ENCODE results near the gene CDKL5. TPM values are rescaled to one million over a fixed set of nuclear protein-coding genes. Genes with fewer than 3 reads are reported as not detected.

The CDKL5 gene
- total RNA-seq, 6 experiments from 2014 or later = 5.6 to 5.9 (median 5.8) TPM

DNA sequence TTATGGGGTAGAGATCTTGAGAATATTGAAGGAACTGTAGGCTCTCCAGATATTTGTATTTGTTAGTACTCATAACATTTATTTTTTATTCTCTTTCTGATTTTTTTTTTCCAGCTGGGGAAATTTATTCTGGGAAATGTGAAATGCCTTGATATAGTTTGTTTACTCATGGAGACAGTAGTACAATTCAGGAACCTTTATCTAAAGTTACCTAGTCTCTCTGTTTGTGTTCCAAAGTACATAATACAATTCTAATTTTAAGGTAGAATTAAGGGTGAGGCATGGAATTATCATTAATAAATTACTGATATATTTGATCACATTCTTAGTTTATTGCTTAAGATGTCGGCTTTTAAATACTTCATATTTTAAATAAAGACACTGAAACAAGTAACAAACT, 132.5 kb downstream of the CDKL5 start:
- H3K27me3 Mint-ChIP-seq (ENCODE audit: insufficient read depth) = no peaks in the 10 kb centered on the region; the same call in 1 of the 2 replicates
- H3K4me1 Mint-ChIP-seq (ENCODE audit: low read depth) = peaks cover 7% of the 10 kb centered on the region; the same call in 1 of the 2 replicates
- H3K27ac Mint-ChIP-seq = no peak overlapping the region
- H3K9me3 Mint-ChIP-seq = no peaks in the 10 kb centered on the region
- H3K4me3 Mint-ChIP-seq = no peak overlapping the region
- H3K36me3 Mint-ChIP-seq (ENCODE audit: low read depth) = no peaks in the 10 kb centered on the region
- DNase-seq = no peak
- TF ChIP-seq, protein P1, sequence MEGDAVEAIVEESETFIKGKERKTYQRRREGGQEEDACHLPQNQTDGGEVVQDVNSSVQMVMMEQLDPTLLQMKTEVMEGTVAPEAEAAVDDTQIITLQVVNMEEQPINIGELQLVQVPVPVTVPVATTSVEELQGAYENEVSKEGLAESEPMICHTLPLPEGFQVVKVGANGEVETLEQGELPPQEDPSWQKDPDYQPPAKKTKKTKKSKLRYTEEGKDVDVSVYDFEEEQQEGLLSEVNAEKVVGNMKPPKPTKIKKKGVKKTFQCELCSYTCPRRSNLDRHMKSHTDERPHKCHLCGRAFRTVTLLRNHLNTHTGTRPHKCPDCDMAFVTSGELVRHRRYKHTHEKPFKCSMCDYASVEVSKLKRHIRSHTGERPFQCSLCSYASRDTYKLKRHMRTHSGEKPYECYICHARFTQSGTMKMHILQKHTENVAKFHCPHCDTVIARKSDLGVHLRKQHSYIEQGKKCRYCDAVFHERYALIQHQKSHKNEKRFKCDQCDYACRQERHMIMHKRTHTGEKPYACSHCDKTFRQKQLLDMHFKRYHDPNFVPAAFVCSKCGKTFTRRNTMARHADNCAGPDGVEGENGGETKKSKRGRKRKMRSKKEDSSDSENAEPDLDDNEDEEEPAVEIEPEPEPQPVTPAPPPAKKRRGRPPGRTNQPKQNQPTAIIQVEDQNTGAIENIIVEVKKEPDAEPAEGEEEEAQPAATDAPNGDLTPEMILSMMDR (IDR thresholded peaks at IDR 0.05) = no peak

DNA sequence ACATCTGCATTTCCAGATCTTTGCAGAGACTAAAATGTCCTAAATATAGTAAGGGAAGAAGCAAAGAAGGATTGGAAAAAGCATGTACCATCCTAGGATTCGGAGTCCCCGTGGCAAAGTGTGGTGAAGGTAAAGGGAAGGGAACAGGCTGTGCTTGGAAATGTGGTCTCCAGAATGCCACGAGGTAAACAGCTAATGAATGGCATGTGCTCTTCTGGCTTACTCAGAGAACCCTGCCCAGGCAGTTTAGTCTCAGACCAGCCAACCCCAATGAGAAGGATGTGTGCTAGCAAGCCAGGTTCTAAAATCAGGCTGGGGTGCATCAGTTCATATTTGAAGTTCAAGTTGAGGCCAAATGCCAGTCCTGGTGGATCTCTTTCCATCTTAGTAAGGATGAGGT, 133.4 kb downstream of the CDKL5 start:
- Mint-ChIP-seq H3K4me1 (ENCODE audit: low read depth) (peaks cover 7% of the 10 kb centered on the region; the same call in 1 of the 2 replicates), H3K9me3 (no peaks in the 10 kb centered on the region), H3K36me3 (ENCODE audit: low read depth) (no peaks in the 10 kb centered on the region), H3K27me3 (ENCODE audit: insufficient read depth) (no peaks in the 10 kb centered on the region), H3K4me3 (no peak overlapping the region), H3K27ac (no peak overlapping the region)
- TF ChIP-seq, protein P1 (IDR thresholded peaks at IDR 0.05) = no peak
- no peak for DNase-seq

GRCh38 chrX:18561020-18561419, 135.6 kb downstream of the CDKL5 start:
- H3K4me3 Mint-ChIP-seq = no peak overlapping the region
- no peak for DNase-seq
- H3K9me3 Mint-ChIP-seq = no peaks in the 10 kb centered on the region
- peaks cover 7% of the 10 kb centered on the region; the same call in 1 of the 2 replicates for H3K4me1 Mint-ChIP-seq (ENCODE audit: low read depth)
- no peaks in the 10 kb centered on the region for H3K27me3 Mint-ChIP-seq (ENCODE audit: insufficient read depth)
- TF ChIP-seq, protein P1 (IDR thresholded peaks at IDR 0.05) = no peak
- no peaks in the 10 kb centered on the region for H3K36me3 Mint-ChIP-seq (ENCODE audit: low read depth)
- H3K27ac Mint-ChIP-seq = no peak overlapping the region

DNA sequence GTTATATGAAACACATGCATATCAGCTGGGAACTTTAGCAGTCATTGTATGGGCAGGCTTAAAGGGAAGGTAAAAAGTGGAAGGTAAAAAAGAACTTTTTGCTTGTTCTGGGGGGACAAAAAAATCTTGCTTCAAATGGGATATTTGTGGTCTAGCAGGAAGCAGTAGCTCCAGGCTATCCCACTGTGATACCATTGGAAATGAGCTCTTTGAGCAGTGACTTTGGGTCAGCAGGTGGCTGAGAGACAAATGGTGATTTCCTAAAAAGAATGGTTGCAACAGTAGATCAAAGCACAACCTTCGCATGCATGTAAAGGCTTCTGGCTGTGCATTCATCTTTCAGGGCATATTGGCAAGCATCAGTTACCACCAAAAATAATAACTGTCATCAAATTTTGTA, 140.3 kb downstream of the CDKL5 start:
- H3K36me3 Mint-ChIP-seq (ENCODE audit: low read depth) = no peaks in the 10 kb centered on the region
- H3K27me3 Mint-ChIP-seq (ENCODE audit: insufficient read depth) = no peaks in the 10 kb centered on the region

DNA sequence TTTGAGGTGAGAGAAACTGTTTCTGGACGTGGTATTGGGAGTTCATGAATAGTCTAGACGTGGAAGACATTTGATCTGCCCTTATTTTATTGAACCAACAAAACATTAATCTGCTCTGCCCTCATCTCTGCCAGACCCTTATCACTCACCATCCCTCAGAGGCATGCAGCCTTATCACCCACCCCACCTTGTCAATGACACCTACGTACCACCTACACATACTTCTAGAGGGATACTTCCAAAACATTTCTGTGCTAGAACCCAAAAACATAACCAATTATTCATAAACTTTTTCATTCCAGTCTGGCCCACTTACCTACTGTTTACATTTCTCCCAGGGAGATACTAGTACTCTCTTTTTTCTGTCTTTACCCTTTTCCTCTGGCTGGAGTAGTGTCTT, 141.3 kb downstream of the CDKL5 start:
- no peak overlapping the region for H3K4me3 Mint-ChIP-seq
- H3K4me1 Mint-ChIP-seq (ENCODE audit: low read depth) = no peaks in the 10 kb centered on the region
- H3K36me3 Mint-ChIP-seq (ENCODE audit: low read depth) = no peaks in the 10 kb centered on the region
- H3K27ac Mint-ChIP-seq = no peak overlapping the region
- no peak for DNase-seq
- H3K27me3 Mint-ChIP-seq (ENCODE audit: insufficient read depth) = no peaks in the 10 kb centered on the region
- TF ChIP-seq, protein P1 (IDR thresholded peaks at IDR 0.05) = no peak
- no peaks in the 10 kb centered on the region for H3K9me3 Mint-ChIP-seq

More for the DNA sequence above, 140.3 kb downstream of the CDKL5 start:
- no peak for DNase-seq
- TF ChIP-seq, protein P1 (IDR thresholded peaks at IDR 0.05) = no peak
- H3K4me3 Mint-ChIP-seq = no peak overlapping the region
- no peak overlapping the region for H3K27ac Mint-ChIP-seq
- no peaks in the 10 kb centered on the region for H3K4me1 Mint-ChIP-seq (ENCODE audit: low read depth)
- no peaks in the 10 kb centered on the region for H3K9me3 Mint-ChIP-seq

GRCh38 chrX:18573556-18573955, 148.1 kb downstream of the CDKL5 start:
- Mint-ChIP-seq H3K36me3 (ENCODE audit: low read depth) (no peaks in the 10 kb centered on the region), H3K27ac (no peak overlapping the region), H3K4me1 (ENCODE audit: low read depth) (peaks cover 12% of the 10 kb centered on the region), H3K4me3 (no peak overlapping the region), H3K9me3 (no peaks in the 10 kb centered on the region), H3K27me3 (ENCODE audit: insufficient read depth) (peaks cover 2% of the 10 kb centered on the region; the same call in 1 of the 2 replicates)
- DNase-seq = no peak
- TF ChIP-seq, protein P1 (IDR thresholded peaks at IDR 0.05) = no peak
